Esophagus (tissue), 2 donors: ENCODE results near the gene ABCC9. TPM values are rescaled to one million over a fixed set of nuclear protein-coding genes. Genes with fewer than 3 reads are reported as not detected.

Experiments used
- H3K27ac ChIP-seq, 2 donors: one replicate each; pipeline ENCODE4 v1.5.1; 2013; ENCODE audit warnings: low read depth in 2 of 2, mild to moderate bottlenecking in 2 of 2, inconsistent platforms in 1 of 2, low read length in 1 of 2, moderate library complexity in 1 of 2
- H3K27me3 ChIP-seq, 2 donors: one replicate each; pipeline ENCODE4 v1.6.1; 2013; ENCODE audit warnings: low read length in 2 of 2, control low read depth in 1 of 2, mild to moderate bottlenecking in 1 of 2; ENCODE audit not compliant: insufficient read depth in 2 of 2, control insufficient read depth in 1 of 2
- H3K36me3 ChIP-seq, 2 donors: one replicate each; pipeline ENCODE4 v1.6.1; 2013; ENCODE audit warnings: low read length in 1 of 2; ENCODE audit not compliant: control insufficient read depth in 2 of 2, insufficient read depth in 2 of 2
- H3K4me1 ChIP-seq, 2 donors: one replicate each; pipeline ENCODE4 v1.6.1; 2013; ENCODE audit warnings: low read length in 1 of 2; ENCODE audit not compliant: control insufficient read depth in 2 of 2, insufficient read depth in 2 of 2
- H3K4me3 ChIP-seq, 2 donors: one replicate each; pipeline ENCODE4 v1.5.1; 2013; ENCODE audit warnings: low read length in 2 of 2, mild to moderate bottlenecking in 2 of 2, low read depth in 1 of 2, moderate library complexity in 1 of 2
- H3K9me3 ChIP-seq, 2 donors: one replicate each; pipeline ENCODE4 v1.6.1; 2013; ENCODE audit warnings: mild to moderate bottlenecking in 2 of 2, low read depth in 1 of 2, low read length in 1 of 2, moderate library complexity in 1 of 2; ENCODE audit not compliant: control insufficient read depth in 2 of 2, insufficient read depth in 1 of 2
- WGBS, 2 donors: extraction: QIAGEN DNeasy Blood & Tissue Kit; methylation state at CpG; one replicate each; pipeline ENCODE4 v1.1.7; 2013; 5-methylcytosine and 5-hydroxymethylcytosine counted together
- polyA plus RNA-seq, 2 donors: library from polyadenylated mRNA; stranded (reverse); fragments of 200-250 nt; gene quantifications; one replicate each; pipeline ENCODE4 v1.2.3, GENCODE V29; 2013
- donor health status: healthy with polysubstance abuse.
- donor health status: Bipolar disorder and iron deficiency.

The ABCC9 gene
- polyA plus RNA-seq, 2 donors = 0.61 to 1.6 TPM

DNA sequence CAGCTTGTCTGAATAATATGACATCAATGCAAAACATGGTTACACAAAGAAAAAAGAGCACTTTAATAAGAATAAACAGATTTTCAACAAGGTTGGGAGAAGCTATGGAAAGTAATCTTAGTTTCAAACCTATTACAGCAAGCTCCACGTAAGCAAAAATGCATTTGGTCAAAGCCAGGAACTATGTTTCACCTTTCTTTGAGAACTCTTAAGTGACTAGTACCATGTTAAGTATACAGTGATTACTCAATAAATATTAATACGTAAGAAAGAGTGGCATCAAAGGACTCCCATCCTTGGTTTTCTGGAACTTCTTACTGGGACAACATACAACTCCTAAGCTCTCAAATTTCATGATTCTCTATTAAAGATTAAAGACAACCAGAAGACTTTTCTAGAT lies 80.7 kb downstream of the ABCC9 start:
- Histone ChIP-seq H3K27me3 (no peaks in the 10 kb centered on the region), H3K27ac (no peak overlapping the region), H3K4me1 (no peaks in the 10 kb centered on the region), H3K4me3 (no peak overlapping the region), H3K36me3 (no peaks in the 10 kb centered on the region), H3K9me3 (no peaks in the 10 kb centered on the region)
- 82 to 83% methylated on average over 2 of the region's 2 CpGs for WGBS, 2 donors

DNA sequence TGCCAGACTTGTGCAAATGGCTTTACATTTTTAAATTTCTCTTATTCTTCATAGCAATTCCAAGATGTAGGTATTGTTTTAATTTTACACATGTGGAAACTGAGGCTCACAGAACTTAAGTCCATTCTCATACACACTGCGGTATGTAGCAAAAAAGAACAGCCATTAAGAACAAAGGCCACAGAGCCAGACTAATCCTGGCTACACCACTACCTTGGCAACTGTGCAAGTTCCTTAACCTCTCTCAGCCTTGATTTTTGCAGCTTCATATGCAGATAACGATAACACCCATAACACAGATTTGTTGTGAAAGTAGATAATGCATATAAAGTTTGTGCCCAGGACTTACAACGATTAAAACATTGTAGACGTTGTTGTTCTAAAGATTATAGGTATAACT lies 81.1 kb downstream of the ABCC9 start:
- no peak overlapping the region for H3K4me3 ChIP-seq
- H3K4me1 ChIP-seq = no peaks in the 10 kb centered on the region
- no peaks in the 10 kb centered on the region for H3K36me3 ChIP-seq
- no peaks in the 10 kb centered on the region for H3K9me3 ChIP-seq
- no peaks in the 10 kb centered on the region for H3K27me3 ChIP-seq
- no peak overlapping the region for H3K27ac ChIP-seq
- WGBS, 2 donors = 86 to 88% methylated on average over 4 of the region's 4 CpGs

DNA sequence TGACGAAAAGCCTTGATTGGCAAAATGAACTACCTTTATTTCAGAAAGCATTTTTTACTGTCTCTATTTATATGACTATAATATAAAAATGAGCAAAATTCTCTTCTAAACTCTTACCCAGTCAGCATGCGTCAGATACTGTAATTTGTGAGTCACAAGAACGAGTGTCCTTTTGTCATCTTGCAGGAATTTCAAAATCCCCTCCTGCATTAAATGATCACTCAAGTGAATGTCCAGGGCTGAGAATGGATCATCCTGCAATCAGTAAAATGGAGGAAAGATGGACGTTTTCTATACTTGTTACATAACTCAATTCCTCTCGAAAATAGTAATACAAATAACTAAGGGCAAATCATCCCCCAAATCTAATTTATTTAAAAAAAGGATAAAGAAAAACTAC lies 89.0 kb downstream of the ABCC9 start:
- no peaks in the 10 kb centered on the region for H3K36me3 ChIP-seq
- H3K9me3 ChIP-seq = no peaks in the 10 kb centered on the region
- WGBS, 2 donors = 76 to 78% methylated on average over 5 of the region's 5 CpGs
- no peak overlapping the region for H3K4me3 ChIP-seq
- no peak overlapping the region for H3K27ac ChIP-seq
- no peaks in the 10 kb centered on the region for H3K4me1 ChIP-seq
- no peaks in the 10 kb centered on the region for H3K27me3 ChIP-seq

DNA sequence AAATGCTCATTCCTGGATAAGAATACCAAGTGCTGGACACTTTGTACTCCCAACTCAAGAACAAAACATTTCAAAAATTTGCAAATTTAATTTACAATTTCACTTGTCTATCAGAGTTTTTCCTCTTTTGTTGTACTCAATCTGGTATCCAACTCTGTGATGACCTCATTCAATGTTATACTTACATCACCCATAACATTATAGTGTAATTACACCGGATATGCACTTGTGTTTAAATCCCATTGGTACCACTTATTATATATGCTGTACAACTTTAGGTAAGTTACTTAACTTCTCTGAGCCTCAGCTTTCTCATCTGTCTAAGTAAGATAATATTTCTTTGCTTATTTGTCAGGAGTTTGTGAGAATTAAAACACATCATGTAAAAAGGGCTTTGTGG lies 90.1 kb downstream of the ABCC9 start:
- H3K27ac ChIP-seq = no peak overlapping the region
- 76 to 78% methylated on average over 1 of the region's 1 CpG for WGBS, 2 donors
- no peaks in the 10 kb centered on the region for H3K4me1 ChIP-seq
- no peak overlapping the region for H3K4me3 ChIP-seq
- H3K9me3 ChIP-seq = no peaks in the 10 kb centered on the region
- H3K36me3 ChIP-seq = no peaks in the 10 kb centered on the region
- no peaks in the 10 kb centered on the region for H3K27me3 ChIP-seq

DNA sequence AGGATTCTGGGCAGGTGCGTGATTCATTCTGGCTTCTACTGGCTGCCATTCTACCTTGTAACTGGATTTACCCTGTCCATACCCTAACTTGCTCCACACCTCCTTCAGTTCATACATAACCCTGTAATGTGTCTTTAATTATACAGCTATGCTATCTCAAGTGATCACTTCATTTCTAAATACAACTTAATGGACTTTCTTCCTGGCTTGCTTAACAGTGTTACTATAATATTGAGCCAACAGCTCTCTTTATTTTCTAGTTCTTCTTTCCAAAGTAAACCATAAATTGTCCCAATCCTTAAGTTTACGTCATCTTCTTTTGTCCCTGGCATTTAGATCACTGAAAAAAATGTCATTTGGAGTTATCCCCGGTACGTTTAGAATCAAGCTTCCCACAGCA lies 90.8 kb downstream of the ABCC9 start:
- Histone ChIP-seq H3K36me3 (no peaks in the 10 kb centered on the region), H3K4me1 (no peaks in the 10 kb centered on the region), H3K4me3 (no peak overlapping the region), H3K9me3 (no peaks in the 10 kb centered on the region), H3K27ac (no peak overlapping the region), H3K27me3 (no peaks in the 10 kb centered on the region)
- whole genome bisulfite sequencing, 2 donors = 45 to 49% methylated on average over 4 of the region's 4 CpGs

DNA sequence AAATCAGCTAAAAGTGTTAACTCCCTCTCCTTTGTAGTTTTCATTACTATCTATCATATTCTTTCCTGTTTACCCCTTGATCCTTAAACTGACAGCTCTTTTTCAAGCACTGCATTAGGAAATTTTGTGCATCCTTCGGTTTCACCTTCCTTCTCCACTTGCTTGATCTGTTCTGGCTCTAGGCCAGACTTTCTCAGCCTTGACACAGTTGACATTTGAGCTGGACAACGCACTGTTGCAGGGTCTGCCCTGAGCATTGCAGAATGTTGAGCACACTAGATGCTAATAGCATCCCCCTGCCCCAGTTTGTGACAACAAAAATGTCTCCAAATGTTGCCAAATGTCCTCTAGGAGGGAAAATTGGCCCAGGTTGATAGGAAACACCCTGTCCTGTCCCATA lies 91.3 kb downstream of the ABCC9 start:
- WGBS, 2 donors = 48 to 52% methylated on average over 2 of the region's 2 CpGs
- Histone ChIP-seq H3K4me1 (no peaks in the 10 kb centered on the region), H3K36me3 (no peaks in the 10 kb centered on the region), H3K9me3 (no peaks in the 10 kb centered on the region), H3K27me3 (no peaks in the 10 kb centered on the region), H3K27ac (no peak overlapping the region), H3K4me3 (no peak overlapping the region)

DNA sequence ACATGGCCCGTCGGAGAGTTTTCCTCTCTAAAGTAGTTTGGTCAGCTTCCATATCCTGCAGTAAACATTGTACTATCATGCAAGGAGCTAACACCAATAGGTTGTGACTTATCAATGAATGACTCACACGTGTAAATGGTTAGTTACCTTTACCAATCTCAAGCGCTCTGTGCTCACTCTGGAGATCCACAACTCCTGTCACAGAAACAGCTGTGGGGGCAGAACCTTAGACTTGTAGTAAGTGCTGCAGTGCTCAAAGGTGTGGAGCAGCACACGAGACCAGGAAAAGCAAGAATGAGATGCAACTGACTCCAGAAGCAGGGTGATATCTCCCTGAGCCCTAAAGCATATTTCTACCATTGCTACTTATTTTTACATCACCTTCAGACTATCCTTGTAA lies 93.0 kb downstream of the ABCC9 start:
- Histone ChIP-seq H3K27me3 (no peaks in the 10 kb centered on the region), H3K9me3 (no peaks in the 10 kb centered on the region), H3K27ac (no peak overlapping the region), H3K4me1 (no peaks in the 10 kb centered on the region), H3K36me3 (no peaks in the 10 kb centered on the region), H3K4me3 (no peak overlapping the region)
- WGBS, 2 donors = 87 to 89% methylated on average over 5 of the region's 5 CpGs

DNA sequence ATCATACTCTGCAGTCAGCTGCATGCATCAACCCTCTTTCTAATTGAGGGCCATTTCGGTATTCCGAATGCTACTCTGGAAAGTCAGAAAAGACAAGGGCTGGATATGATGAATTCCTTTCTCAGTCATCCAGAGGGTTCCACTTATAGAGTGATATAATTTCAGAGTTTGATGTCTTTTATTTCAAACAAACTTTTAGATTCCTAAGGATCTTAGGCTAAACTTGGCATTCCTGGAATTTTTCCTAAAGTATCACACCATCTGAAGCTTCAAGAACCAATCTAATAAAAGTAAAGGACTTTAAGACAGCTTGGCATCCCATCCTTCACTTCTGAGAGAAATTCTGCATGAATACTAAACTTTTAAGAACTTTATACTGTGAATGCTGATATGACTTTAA lies 97.4 kb downstream of the ABCC9 start:
- H3K4me1 ChIP-seq = no peaks in the 10 kb centered on the region
- H3K27me3 ChIP-seq = no peaks in the 10 kb centered on the region
- no peak overlapping the region for H3K4me3 ChIP-seq
- no peaks in the 10 kb centered on the region for H3K9me3 ChIP-seq
- no peak overlapping the region for H3K27ac ChIP-seq
- H3K36me3 ChIP-seq = no peaks in the 10 kb centered on the region
- WGBS, 2 donors = 88 to 95% methylated on average over 2 of the region's 2 CpGs

DNA sequence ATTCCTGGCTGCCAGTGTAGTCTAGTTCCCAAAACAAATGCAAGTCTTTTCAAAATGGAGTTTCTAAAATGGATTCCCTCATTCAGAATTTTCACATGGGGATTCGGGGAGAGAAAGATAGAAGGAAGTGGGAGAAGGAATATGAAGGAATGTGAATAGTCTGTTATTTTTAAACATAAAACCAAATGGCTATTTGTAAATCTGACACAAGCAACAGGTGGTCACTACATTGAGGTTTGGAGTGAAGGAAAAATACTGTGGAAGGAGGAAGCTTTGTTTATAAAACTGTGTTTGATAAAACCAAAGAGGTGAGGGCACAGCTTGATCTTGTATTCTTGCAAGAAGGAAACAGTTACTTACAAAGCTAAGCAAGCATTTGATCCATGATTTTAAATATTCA lies 101.5 kb downstream of the ABCC9 start:
- Histone ChIP-seq H3K27ac (no peak overlapping the region), H3K4me1 (no peaks in the 10 kb centered on the region), H3K9me3 (no peaks in the 10 kb centered on the region), H3K36me3 (no peaks in the 10 kb centered on the region), H3K4me3 (no peak overlapping the region), H3K27me3 (no peaks in the 10 kb centered on the region)
- WGBS, 2 donors = 61 to 80% methylated on average over 1 of the region's 1 CpG

DNA sequence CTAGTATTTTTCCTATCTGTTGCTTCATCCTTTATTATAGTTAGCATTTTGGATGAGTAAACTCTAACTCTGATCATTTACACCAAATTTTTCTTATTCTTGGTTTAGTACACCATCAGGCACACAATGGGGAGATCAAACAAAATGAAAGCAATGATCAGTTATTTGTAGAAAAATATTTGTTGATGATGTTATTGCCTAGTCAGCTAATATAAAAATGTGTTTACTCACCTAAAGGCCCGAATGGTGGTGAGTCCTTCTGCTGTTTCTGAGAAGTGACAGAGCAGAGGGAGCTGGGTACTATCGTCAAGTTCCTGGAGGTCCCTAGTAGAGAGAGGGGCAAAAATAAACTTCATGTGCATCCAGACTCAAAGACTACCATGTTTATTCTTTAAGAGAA lies 103.4 kb downstream of the ABCC9 start:
- no peak overlapping the region for H3K4me3 ChIP-seq
- H3K27me3 ChIP-seq = no peaks in the 10 kb centered on the region
- H3K4me1 ChIP-seq = no peaks in the 10 kb centered on the region
- H3K36me3 ChIP-seq = no peaks in the 10 kb centered on the region
- H3K9me3 ChIP-seq = no peaks in the 10 kb centered on the region
- H3K27ac ChIP-seq = no peak overlapping the region
- 73 to 76% methylated on average over 2 of the region's 2 CpGs for WGBS, 2 donors
